K562 treated with DMSO at 1 percent for 48 hours (cell line): ENCODE measurements around the gene PLSCR2. TPM values are rescaled to one million over a fixed set of nuclear protein-coding genes. Genes with fewer than 3 reads are reported as not detected.

Experiments
- total RNA-seq: library from RNA; unstranded; fragments of 300-600 nt; gene quantifications from 2 replicates; pipeline ENCODE4 v1.2.3, GENCODE V29; 2022; ENCODE audit warnings: low replicate concordance; ENCODE audit errors: extremely low read depth

The PLSCR2 gene
- total RNA-seq, result not detected in 2 replicates

DNA sequence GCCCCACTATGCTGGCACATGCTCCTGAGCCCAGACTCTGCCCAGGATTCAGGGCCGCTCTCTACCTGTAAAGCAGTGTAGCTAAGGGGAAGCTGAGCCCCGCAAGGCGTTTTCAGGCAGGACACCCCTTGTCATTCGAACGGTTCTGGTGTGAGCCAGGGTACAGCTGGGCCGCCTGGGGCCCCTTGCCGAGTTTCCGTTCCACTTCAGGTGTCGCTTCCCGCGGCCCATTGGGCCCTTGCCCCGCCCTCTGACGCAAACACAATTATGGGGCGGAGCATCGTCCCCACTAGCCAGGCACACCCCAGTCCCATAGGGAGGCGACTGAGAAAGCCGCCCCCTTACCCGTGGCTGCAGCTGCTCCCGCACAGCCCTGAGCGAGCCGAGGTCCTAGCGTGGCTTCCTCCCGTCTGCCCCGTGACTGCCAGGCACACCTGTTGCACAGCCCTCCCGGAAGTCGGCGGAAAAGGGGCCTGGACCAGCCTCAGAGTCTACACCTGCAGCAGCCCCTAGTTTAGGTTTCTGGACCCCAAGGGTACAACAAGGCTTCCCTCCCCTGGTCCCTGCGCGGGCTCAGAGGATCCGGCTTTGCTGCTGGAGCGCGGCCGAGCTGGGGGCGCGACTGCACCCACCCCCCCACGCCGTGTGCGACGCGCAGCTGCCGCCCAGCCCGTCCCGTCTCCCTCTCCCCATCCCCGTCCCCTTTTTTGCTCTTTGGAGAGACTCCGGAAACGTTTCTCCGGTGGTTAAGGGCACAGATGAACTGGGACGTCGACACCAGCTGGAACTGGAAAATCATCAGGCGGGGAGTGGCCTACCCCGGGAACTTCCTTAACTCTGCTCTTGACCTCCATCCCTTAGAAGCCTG, at the start of gene PLSCR2:
PLSCR2 (minus strand) TSS at position 412 of the 868 bp plus-strand sequence. CDS start 9,657 bp downstream, outside the sequence.

Other genes starting within 250 kb of the PLSCR2 start
- gene PLSCR4, start 218.5 kb downstream of the PLSCR2 start, total RNA-seq, result not detected in 2 replicates
- gene PLSCR1, start 75.0 kb upstream of the PLSCR2 start, total RNA-seq, result not detected in 2 replicates
- not detected in 2 replicates for gene PLSCR5, start 135.8 kb upstream of the PLSCR2 start, total RNA-seq